Left colon (tissue), 2 donors: ENCODE measurements around the gene RIPOR3. TPM values are rescaled to one million over a fixed set of nuclear protein-coding genes. Genes with fewer than 3 reads are reported as not detected.
"Not testable (repeated sequence)": the region's sequence is repeated elsewhere in the genome, so short reads cannot be mapped to it uniquely, and the experiment has no call there.

ENCODE experiments used
- ATAC-seq: fragments of 200-7000 bp; cut with Tn5 transposase; one replicate; pipeline ENCODE4 v1.9.1; 2020; ENCODE audit warnings: mild to moderate bottlenecking, moderate library complexity
- DNase-seq, 2 donors: peaks; one replicate each; pipeline ENCODE4 v3.0.0-alpha.2; 2020
- intact Hi-C, 2 donors: fragments of 100-400 bp; cut with DNase I in 1 of 2; cut with micrococcal nuclease in 1 of 2; formaldehyde crosslinking; loops; one replicate each; pipeline versions ENCODE4 v1.11.2 to v1.14.0; 2022; cut with DNase I, micrococcal nuclease
- total RNA-seq, 2 donors: library from RNA; stranded (reverse); fragmentation: NEBNext Ultra II Directional; extraction: Animal tissue kit (Norgen Biotek cat#: 25700); gene quantifications; one replicate each; pipeline ENCODE4 v1.2.1, GENCODE V29; 2021
- donor health status: DM: no; HTN: no; CAD: no.
- donor health status: DM: yes; HTN: yes; CAD: no.

Gene RIPOR3
- total RNA-seq, 2 donors from 2014 or later: 3.2 to 3.9 TPM

DNA sequence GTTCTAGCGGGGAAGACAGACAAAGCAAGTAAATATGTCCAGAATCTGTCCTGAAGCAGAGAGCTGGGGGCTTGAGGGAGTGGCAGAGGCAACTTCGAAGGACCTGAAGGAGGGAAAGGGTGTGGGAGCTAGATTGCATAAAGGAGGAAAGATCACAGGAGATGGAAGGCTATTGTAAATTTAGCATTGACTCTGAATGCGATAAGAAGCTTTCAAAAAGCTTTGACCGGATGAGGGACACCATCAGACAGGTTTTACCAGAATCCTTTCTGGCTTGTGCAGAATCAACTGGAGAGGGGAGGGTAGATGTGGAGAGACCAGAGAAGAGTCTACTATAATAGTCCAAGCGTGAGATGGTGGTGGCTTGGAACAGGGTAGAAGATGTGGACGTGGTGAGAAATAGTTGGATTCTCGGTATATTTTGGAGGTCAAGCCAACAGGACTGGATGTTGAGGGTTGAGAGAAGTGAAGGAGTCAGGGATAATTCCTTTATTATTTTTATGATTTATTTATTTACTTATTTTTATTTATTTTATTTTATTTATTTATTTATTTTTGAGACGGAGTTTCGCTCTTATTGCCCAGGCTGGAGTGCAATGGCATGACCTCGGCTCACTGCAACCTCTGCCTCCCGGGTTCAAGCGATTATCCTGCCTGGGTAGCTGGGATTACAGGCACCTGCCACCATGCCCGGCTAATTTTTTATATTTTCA is 19.9 kb upstream of the RIPOR3 start:
- ATAC-seq (no peak), DNase-seq (no peak)
- intact Hi-C loops: no loop called here

DNA sequence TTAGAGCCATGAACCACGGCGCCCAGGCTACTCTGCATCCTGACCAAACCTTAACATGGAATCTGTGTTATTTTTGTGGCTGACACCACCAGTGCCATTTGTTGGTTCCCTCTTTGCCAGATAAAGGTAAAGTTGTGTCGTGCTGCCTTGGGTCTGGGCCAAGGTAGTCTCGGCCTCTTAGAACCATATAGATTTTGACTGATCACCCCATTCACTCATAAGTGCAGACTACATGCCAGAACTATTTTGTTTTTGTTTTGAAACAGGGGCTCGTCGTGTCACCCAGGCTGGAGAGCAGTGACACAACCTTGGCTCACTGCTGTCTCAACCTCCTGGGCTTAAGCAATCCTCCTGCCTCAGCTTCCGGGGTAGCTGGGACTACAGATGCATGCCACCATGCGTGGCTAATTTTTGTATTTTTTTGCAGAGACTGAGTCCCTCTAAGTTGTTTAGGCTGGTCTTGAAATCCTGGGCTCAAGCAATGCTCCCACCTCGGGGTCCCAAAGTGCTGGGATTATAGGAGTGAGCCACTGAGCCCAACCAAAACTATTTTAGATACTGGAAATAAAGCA is 19.2 kb upstream of the RIPOR3 start:
- no peak for ATAC-seq
- no peak for DNase-seq
- intact Hi-C loops: no loop called here

DNA sequence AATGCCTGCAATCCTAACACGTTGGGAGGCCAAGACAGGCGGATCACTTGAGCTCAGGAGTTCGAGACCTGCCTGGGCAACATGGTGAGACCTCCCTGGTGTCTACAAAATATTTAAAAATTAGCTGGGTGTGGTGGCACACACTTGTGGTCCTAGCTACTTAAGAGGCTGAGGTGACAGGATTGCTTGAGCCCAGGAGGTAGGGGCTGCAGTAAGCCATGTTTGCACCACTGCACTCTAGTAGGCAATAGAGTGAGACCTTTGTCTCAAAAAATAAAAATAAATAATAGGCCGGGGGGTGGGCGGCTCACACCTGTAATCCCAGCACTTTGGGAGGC is 18.3 kb upstream of the RIPOR3 start:
- ATAC-seq: no peak
- no peak for DNase-seq
- intact Hi-C loops: no loop called here

DNA sequence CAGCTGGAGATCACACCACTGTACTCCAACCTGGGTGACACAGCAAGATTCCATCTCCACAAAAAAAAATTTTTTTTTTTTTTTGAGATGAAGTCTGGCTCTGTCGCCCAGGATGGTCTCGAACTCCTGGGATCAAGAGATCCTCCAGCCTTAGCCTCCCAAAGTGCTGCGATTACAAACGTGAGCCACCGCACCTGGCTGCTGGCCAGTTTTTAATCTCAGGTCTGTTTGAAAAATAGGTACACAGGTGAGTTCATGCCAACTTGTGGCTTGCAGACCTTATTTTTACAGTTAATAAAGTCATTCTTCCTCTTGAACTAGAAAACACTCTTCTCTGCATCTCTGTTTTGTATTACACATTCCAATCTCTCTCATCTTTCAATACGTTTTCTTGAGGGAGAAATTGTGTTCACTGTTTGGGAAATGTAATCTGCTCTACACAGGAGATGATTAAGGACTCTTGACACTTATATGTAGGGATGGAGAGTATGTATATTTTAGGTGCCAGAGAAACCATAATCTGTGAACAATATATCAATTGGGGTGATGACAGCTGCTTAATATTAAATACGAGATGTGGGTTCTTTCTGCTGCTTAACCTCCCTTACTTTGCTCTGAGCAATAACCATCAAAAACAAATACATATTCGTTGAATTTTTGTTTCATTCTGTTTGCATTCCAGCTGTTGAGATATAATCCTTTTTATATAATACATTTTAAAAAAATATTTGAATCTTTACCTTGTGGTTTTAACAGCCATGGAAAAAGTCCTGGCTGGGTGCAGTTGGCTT is 17.7 kb upstream of the RIPOR3 start:
- no peak for ATAC-seq
- no peak for DNase-seq
- intact Hi-C loops: no loop called here

DNA sequence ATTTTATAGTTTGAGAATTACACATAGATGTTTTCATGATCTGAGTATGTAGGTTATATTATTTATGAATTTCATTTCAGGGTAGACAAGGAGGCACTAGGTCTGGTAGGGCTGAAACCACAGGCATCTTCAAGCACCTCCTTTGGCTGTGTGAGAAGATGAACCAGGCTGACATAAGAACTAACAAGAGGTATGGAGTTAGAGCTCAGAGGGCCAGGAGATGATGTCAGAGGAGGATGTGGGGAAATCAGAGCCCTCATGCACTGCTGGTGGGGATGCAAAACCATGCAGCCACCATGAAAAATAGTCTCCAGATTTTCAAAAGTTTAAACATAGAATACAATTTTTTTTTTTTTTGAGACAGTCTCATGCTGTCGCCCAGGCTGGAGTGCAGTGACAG is 13.6 kb upstream of the RIPOR3 start:
- no peak for DNase-seq
- intact Hi-C loops: no loop called here
- ATAC-seq: no peak

DNA sequence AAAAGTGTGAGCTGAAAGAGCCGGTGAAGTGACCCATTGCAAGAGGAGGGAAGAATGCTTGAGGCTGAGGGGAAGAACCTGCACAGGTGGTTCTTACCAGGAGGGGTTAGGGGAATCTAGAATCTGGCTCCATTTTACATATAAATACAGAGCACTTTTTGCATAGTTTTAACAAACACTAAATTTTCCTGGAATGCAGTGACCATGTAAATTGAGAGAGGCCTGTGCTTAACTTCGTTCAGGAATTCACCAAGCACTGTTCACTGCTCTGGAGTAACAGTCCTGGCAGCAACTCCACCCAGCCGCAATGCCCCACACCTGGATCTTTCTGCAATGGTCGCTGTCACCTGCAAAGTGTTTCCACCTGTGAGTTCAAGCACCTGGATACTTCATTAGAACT is 13.2 kb upstream of the RIPOR3 start:
- intact Hi-C loops: no loop called here
- ATAC-seq: no peak
- DNase-seq: no peak

DNA sequence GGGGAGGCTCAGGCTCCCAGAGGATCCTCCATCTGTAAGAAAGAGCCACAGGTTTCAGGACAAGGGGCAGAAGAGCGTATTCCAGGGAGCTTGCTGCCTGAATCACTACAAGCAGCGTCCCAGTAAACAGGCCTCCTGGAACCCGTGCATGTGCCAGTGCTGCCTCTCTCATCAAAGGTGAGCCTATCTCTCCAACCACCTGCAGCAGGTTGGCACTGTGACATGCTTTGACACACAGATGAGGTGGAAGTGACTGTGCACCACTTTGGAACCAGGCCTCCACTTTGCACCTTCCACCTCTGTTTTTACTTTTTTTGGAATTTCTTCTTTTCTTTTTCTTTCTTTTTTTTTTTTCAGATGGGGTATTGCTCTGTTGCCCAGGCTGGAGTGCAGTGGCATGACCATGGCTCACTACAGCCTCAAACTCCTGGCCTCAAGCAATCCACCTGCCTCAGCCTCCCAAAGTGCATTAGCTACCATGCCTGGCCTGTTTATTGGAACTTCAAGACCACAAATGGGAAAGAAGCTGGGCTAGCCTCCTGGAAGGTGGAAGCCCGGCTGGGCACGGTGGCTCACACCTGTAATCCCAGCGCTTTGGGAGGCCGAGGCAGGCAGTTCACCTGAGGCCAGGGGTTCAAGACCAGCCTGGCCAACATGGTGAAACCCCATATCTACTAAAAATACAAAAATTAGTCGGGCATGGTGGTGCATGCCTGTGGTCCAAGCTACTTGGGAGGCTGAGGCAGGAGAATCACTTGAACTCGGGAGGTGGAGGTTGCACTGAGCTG is 12.5 kb upstream of the RIPOR3 start:
- DNase-seq, ATAC-seq, intact Hi-C loops: not testable (repeated sequence)

DNA sequence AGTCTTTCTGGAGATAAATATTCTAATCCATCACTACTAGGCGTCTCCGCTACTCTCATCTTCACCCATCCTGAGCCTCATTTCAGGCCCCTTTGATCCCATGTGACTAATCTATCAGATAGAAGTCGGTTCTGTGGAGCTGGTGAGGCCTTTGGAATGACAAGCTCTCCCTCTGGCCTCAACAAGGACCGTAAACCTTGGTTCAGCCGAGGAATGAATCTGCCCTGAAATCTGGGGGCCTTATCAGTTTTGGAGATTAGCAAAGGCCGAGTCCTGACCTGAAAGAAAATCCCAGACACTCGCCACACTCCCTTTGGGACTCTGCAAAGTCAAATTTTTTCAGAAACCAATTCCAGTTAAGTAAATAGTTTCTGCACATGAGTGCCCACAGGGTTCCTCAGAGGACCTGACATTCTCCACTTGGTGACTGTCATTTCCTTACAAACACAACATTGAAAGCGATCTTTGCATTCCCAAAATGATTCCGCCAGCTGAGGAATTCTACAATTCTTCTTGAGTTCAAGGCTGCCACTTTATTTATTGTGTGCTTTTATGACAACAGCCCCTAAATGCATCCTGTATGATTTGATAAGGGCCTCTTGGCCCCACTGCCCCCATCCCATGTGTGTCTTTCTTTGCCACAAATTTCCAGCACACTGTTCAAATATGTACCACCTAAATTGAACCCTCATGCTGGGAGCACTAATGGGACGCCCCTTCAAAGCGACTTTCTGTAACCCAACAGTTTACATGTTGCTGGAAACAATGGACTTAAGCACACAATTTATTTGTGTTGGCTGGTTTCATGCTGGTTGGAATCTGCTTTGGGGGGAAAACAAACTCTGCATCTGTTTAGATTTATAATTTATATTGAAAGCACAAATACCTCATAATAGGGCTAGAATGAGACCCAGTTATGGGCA is 10.0 kb upstream of the RIPOR3 start:
- DNase-seq (no peak), ATAC-seq (no peak)
- intact Hi-C loops: no loop called here

DNA sequence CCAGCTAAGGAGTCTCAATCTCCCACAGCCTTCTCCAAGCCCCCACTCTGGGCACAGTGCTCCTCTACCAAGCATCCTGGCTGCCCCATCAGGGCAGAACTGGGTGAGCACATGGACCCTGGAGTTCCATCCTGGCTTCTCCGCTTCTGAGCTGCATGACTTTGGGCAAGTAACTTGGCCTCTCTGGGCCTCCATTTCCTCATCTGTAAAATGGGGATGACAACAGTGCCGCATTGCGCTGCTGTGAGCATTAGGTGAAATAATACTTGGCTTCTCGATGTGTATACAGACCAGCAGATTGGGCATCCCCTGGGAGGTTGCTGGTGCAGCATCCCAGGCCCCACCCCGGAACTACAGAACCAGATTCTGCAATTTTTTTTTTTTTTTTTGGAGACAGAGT is 8.3 kb upstream of the RIPOR3 start:
- ATAC-seq (no peak), DNase-seq (no peak)
- intact Hi-C loops: no loop called here

DNA sequence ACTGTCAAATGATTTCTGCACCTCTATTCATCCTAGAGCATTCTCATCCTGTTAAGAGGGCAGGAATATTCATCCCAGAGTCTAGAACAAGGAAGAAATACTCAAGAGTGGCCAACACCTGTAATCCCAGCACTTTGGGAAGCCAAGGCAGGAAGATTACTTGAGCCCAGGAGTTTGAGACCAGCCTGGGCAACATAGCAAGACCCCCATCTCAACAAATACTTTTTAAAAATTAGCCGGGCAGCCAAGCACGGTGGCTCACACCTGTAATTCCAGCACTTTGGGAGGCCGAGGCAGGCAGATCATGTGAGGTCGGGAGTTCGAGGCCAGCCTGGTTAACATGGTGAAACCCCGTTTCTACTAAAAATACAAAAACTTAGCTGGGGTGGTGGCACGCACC is 6.9 kb upstream of the RIPOR3 start:
- intact Hi-C loops, DNase-seq, ATAC-seq: not testable (repeated sequence)

DNA sequence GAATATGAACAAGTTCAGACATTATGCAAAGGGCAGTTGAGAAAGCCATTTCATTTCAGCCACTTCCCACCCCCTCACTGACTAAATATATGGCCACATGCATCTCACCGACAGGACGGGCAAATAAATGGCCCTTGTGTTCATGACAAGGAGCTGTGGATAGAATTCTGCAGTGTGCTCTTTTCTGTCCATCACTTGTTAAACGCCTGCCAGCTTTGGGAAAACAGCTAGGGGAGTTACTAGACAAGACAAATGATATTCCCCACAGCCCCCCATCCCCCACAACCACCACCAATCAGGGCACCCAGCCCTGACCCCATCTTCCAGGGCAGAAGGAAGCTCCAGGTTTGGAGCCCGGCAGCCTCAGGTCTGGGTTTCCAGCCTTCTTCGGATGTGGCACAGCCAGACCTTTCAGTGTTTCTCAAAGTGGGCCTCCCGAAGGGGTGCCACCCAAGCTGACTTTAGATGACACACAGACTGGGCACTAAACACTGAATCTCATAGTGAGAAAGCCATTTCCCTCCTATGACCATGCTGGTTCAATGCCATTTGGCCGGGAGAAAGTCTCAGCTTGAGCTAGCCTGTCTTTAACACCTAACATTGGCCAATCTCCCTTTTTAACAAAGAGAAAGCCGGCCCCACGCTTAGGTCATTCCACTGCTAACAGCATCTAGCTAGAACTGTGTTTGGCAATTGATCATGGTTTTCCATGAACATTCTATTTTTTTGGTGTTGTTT is 4.0 kb upstream of the RIPOR3 start:
- no peak for ATAC-seq
- DNase-seq: no peak
- intact Hi-C loops: no loop called here

DNA sequence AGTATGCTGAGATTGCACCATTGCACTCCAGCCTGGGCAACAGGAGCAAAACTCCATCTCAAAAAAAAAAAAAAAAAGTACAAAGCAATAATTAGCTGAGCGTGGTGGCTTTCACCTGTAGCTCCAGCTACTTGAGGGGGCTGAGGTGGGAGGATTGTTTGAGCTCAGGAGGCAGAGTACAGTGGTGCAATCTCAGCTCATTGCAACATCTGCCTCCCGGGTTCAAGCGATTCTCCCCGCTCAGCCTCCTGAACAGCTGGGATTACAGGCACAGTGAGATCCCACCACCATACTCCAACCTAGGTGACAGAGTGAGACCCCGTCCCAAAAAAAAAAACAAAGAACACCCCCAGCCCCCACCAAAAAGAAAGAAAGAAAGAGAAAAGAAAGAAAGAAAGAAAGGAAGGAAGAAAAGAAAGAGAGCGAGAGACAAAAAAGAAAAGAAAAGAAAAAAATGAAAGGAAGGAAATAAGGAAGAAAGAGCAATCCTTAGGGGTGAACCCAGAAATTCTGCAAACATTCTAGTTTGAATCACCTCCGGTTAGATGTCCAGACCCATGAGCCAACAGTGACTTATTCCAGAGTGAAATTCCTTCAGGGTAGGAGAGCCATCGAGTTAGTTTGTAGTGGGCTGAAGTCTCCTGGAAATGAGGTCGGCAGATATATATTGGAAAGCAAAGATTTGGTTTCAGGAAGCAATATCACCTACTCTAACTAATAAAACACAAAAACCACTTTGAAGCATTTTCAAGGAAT is 3.2 kb upstream of the RIPOR3 start:
- ATAC-seq (no peak), DNase-seq (no peak)
- intact Hi-C loops: no loop called here

DNA sequence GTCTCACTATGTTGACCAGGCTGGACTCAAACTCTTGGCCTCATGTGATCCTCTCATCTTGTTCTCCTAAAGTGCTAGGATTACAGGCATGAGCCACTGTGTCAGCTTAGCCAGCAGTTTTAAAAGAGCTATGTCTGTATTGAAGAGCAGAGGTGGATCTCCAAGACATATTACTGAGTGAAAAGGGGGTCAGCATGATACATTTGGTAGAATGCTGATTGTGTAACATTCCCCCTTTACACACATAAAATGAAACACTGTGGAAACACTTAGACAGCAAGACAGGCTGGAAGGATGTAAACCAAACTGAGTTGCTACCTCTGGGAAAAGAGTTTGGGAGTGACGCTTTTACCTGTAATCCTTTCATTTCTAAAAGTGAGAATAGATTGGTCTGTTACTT is 1.7 kb upstream of the RIPOR3 start:
- DNase-seq: no peak
- ATAC-seq: no peak
- intact Hi-C loops: no loop called here

DNA sequence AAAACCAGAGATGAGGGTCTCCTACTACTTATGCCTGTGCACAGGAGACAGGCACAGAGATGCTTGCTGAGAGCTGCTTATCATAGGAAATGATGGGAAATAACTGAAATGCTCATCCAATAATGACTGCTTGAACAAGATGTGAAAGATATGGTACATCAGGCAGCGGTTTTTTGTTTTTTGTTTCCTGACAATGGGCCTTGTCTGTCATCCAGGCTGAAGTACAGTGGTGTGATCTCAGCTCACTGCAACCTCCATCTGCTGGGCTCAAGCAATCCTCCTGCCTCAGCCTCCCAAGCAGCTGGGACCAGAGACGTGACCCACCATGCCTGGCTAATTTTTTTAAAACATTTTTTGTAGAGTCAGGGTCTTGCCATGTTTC is 1.2 kb upstream of the RIPOR3 start:
- DNase-seq (no peak), ATAC-seq (no peak)
- intact Hi-C loops: no loop called here

DNA sequence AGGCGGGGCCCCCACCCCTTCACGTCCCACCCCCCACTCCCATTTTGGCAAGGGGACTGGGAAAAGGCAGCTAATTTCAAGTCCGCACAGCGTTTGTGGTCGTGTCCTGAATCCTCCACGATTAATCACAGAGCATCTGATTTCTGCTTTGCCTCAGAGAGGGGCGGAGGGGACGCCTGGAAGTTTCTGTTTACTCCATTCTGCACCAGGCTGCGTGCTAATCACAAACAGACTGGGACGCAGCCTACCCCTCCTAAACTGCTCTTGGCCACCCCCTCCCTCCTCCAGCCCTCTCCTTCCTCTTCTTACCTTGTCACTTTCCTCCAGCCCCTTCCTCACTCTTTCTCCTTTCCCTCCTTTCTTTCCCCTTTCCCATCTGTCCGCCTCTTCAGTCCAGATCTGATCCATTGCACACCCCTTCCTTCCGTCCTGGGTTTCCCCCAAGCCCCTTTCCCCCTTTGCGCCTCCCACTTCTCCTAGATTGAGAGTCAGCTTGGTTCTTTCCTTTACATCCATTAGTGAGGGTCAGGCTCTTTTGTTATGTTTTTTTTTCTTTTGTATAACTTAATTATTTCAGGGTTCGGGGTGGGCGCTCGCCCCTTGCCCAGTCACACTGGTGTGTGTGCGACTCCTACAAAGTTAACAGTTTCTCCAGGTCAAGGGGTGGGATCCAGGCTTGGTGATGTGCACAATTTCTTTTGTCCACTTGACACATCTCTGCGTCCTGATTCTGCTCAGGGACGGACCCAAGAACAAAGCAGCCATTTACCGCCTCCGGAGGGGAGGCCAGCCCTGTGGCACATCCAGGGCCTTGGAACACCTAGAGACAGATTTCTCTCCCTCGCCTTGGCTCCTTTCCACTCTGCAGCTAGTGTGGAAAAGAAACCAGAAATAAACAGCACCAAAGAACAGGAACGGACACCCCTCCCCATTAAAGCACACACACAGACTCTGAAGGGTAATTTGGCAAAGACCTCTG is 520 bp upstream of the RIPOR3 start:
- DNase-seq: no peak
- no peak for ATAC-seq
- intact Hi-C loops: no loop called here
